Measurements from ENCODE around the gene FIGNL1.

DNA sequence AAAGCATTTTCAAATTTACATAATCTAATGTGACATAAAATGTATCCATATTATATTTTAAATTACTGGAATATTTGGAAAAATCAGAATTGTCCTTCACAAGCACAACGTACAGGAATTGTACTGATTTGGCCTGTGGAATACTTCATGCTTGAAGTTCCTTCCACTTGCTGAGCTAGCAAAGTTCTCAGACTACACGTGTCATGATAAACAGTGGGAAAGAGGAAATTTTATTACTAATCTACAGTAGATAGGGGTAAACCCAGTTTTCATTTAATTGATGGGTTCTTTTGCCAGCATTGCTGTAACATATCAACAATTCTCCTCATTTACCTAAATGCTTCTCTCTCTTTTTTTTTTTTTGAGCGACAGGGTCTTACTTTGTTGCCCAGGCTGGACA lies 45.6 kb upstream of the FIGNL1 start:
- TF ChIP-seq POLR2A (IDR thresholded peaks at IDR 0.05; ENCODE audit: low read depth, low read length) (no peak), POLR2AphosphoS5 (IDR thresholded peaks at IDR 0.05; ENCODE audit: low read depth, low read length) (no peak)

All from GM12892 (cell line).